Stimulated activated CD4-positive, alpha-beta T cell treated with anti-CD3 and anti-CD28 coated beads, Interleukin-1b, Interleukin-23, amount 100 ng/mL, for 24 hours (primary cell): ENCODE data around the gene CDK5RAP2.
"Not testable (repeated sequence)": the region's sequence is repeated elsewhere in the genome, so short reads cannot be mapped to it uniquely, and the experiment has no call there.

Experiments
- DNase-seq, 4 experiments: peaks; one replicate each; pipeline ENCODE4 v3.0.0-alpha.2; 2020; ENCODE audit warnings: low read depth in 4 of 4, low spot score in 1 of 4

The CDK5RAP2 gene

DNA sequence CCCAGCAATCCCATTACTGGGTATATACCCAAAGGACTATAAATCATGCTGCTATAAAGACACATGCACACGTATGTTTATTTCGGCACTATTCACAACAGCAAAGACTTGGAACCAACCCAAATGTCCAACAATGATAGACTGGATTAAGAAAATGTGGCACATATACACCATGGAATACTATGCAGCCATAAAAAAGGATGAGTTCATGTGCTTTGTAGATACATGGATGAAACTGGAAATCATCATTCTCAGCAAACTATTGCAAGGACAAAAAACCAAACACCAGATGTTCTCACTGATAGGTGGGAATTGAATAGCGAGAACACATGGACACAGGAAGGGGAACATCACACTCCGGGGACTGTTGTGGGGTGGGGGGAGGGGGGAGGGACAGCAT is 64.0 kb downstream of the CDK5RAP2 start:
- not testable (repeated sequence) for DNase-seq

DNA sequence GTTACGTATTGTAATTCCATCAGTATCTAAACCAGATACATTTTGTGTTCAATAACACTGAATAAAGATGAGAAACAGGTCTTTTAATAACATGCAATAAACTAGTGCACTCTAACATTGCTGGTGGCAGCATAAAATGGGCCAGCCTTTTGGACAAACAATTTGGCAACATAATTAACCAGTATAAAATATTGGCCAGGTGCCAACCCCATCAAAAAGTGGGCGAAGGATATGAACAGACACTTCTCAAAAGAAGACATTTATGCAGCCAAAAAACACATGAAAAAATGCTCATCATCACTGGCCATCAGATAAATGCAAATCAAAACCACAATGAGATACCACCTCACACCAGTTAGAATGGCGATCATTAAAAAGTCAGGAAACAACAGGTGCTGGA is 64.5 kb downstream of the CDK5RAP2 start:
- not testable (repeated sequence) for DNase-seq

DNA sequence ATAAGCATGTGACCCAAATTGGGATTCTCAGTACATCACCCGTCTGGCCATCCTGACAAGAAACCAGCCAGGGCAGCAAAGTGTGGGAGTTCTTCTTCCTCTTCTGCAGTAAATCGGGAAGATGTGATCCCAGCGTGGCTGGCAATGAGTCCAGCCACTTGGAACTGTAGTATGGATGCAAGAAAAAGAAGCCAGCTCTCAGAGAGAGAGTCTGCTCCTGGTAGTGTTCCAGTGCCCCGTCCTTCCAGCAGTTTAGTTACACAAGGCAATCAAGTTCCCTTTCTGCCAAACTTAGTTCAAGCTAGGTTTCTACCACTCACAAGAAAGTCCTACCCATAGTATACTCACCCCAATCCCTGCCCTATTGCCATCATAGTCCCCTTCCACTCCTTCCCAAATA is 65.6 kb downstream of the CDK5RAP2 start:
- DNase-seq = no peak

DNA sequence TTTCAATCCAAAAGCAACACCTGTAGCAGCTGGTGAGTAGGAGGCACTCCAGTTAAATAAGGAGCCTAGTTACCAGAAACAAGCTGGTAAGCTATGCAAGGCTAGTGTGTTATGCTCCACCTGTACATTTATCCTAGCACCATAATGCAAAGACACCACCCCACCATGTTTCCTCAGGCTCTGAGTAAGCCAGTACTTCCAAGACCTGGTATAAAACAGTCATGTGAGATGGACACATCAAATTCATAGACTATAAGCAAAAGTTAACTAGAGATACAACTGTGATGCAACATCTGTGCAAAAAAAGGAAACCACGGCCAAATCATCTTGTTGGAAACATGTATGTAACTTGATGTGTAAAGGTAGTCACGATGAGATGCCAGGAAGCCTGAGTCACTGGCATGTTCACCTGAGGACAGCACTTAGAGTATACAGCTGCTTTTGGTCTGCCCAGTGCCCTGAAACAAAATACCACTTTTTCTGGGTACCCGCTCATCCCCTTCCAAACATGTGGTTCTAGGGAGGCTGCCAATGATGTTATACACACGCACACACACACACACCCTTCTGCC is 66.1 kb downstream of the CDK5RAP2 start:
- no peak for DNase-seq

DNA sequence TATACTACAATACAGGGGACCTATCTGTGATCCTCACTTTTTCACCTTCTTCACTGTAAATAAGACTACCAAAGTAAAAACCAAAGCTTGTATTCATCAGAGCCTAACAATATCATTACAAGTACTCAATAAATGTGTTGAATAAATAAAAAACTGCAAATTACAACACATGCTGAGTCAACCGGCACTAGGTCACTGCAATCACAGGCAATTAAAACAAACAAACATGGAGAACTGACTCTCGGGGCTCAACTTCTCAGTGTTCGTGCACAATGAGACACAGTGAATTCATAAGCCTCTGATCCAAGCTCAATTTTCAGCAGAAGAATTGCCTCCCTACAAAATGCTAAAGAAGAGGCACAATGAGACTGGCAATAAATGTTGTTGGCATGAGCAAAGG is 69.2 kb downstream of the CDK5RAP2 start:
- DNase-seq = no peak

DNA sequence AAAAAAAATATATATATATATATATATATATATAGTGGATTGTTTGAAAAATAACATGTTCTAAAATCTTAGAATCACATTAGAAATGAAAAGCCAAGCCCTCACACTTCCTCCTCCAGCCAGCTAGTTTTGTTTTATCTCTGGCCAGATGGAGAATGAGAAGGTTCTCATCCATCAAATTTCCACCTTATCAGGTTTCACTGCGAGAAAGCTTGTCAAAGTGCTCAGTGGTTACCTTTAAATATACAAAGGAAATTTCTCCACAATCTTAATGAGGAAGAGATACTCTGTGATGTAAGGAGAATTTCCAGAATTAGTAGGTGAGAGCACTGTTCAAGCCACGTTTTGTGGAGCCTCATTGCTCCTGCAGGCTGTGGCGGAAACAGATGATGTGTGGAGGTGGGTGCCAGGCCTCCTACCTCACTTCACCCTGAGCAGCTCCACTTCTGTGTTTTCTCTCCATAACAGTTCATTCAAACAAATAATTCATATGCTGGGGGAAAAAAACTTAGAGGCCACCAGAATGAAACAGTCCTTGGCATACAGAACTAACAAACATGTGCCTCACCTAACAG is 71.9 kb downstream of the CDK5RAP2 start:
- DNase-seq = no peak

DNA sequence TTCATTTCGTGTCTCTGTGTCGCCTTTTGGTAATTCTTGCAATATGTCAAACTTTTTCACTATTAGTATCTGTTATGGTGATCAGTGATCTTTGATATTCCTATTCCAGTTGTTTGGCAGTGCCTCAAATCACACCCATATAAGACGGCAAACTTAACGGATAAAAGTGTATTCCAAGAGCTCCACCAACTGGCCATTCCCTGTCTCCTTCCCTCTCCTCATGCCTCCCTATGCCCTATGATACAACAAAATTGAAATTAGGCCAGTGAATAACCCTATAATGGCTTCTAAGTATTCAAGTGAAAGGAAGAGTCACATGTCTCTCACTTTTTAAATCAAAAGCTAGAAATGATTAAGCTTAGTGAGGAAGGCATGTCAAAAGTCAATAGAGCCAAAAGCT is 74.8 kb downstream of the CDK5RAP2 start:
- DNase-seq = no peak

DNA sequence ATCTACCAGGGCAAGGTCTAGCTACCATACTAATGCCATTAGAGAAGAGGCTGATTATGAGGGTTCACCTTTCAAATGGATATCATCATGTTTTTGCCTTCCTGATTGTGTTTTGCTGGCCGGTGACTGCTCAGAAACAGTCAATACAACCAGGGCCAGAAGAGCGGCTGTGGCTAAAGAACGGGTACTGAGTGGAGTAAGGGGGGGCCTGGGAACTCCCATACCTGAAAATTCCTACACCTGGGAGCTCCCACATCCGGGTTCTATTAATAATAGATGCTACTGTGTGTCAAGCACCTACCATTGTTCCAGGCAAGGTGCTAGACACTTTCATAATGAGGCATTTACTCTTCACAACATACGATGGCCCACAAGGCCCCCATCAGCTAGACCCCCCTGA is 79.2 kb downstream of the CDK5RAP2 start:
- no peak for DNase-seq

DNA sequence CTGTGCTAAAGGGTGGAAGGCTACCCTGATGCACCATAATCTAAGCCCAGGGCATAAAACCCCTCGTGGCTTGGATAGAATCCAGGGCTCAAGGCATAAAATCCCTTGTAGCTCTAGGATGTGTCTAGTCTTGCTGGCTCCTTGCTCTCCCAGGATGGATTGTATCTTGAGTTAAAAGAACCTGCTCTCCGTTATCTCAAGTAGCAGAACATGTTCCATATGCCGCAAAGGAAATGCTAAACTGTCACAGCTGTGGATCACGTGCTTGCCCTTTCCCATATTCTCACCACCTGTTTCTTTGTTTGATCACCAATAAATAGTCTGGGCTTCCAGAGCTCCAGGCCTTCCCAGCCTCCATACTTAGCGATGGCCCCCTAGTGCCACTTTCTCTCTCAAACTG is 82.1 kb downstream of the CDK5RAP2 start:
- DNase-seq = not testable (repeated sequence)

DNA sequence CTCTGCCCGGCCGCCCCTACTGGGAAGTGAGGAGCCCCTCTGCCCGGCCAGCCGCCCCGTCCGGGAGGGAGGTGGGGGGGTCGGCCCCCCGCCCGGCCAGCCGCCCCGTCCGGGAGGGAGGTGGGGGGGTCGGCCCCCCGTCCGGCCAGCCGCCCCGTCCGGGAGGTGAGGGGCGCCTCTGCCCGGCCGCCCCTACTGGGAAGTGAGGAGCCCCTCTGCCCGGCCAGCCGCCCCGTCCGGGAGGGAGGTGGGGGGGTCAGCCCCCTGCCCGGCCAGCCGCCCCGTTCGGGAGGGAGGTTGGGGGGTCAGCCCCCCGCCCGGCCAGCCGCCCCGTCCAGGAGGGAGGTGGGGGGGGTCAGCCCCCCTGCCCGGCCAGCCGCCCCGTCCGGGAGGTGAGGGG is 83.5 kb downstream of the CDK5RAP2 start:
- DNase-seq = not testable (repeated sequence)

DNA sequence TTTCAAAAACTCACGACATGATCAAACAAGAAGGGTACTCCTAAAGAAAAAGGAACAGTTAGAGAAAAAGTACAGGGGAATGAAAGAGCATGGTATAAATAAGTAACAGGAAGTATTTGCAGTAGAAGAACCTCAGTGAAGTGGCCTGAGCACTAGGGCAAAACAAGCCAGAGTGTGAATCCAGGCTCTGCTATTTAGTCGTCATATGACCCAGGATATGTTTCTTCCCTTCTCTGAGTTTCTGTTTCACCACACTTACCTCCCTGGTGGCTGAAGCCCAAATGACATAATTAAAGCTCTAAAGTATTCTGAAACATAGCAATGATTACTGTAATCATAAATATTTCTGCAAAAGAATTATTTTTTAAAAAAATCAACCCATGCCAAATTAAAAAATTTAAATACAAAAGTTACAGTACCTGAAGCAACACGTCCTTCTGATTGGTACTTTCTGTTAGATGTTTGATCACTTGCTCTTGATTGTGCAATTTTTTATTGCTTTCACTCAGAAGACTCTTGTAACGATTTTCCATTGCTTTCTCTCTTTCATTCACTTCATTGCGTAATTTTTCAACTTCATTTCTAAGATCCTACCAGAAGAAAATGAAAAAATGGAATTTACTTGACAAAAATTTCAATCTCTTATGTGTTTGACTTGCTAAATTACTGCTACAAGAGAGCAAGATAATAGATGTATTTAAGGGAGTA is 88.9 kb downstream of the CDK5RAP2 start:
- DNase-seq = no peak

DNA sequence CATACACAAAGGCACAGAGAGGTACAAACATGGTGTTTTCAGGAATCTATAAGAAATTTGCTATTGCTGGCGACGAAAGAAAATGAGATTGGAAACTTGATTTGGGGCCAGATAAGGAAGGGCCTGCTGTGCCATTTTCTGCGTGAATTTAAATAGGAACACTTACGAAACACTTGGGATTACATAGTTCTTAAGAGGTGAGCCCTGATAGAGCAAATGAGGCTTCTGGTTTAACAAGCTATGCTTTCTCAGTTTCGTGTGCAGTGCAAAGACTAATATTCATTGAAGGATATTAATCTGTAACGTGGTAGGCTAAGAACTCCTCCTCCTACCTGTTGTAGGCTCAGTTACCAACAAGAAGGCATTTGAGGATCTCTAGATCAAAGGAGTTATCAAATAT is 93.1 kb downstream of the CDK5RAP2 start:
- DNase-seq = no peak

DNA sequence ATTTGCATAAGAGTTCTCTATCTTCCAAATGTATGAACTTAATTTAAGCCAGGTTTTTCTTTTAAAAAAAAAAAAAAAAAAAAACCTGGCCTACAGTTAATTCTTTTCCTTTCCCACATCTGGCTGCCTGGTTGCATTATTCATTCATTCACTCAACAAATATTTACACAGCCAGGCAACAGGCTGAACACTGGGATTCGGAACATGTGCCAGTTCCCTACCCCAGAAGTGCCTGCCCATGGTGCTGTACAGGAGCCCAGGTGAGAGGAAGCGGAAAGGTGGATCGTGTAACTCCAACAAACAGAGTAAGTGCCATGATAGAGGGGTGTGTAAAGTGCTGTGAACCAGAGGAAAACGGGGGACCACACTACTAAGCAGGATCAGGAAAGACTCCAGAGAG is 93.6 kb downstream of the CDK5RAP2 start:
- DNase-seq = no peak

DNA sequence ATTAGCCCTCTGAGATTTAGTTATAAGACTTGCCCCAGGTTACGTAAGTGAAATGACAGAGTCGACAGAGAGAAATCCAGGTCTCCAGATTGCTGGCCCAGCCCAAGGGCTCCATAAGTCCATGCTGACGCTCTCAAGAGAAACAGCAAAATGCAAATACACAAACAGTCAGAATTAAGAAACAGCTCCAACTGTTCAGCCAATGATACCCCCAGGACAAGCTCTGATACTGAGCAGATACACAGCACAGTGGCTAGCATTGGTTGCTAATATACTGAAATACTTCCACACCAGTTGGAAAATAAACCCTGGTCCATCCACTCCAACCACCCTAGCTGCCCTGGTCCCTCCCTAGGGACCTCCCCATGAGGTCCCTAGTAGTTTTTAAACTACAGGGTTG is 94.2 kb downstream of the CDK5RAP2 start:
- DNase-seq = no peak

DNA sequence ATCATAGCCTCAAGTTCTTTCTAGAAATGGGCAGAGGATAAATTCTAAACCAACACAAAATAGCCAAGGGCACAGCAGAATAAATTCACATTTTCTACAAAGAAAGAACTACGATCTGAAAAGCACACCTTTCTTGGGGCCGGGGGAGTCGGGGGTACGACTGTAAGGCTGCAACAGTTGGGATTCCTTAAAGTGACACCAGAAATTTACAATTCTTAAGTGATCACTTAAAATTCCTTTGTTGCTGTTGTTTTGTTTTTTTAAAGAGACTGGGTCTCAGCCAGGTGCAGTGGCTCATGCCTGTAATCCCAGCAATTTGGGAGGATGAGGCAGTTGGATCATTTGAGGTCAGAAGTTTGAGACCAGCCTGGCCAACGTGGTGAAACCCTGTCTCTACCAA is 95.8 kb downstream of the CDK5RAP2 start:
- no peak for DNase-seq

DNA sequence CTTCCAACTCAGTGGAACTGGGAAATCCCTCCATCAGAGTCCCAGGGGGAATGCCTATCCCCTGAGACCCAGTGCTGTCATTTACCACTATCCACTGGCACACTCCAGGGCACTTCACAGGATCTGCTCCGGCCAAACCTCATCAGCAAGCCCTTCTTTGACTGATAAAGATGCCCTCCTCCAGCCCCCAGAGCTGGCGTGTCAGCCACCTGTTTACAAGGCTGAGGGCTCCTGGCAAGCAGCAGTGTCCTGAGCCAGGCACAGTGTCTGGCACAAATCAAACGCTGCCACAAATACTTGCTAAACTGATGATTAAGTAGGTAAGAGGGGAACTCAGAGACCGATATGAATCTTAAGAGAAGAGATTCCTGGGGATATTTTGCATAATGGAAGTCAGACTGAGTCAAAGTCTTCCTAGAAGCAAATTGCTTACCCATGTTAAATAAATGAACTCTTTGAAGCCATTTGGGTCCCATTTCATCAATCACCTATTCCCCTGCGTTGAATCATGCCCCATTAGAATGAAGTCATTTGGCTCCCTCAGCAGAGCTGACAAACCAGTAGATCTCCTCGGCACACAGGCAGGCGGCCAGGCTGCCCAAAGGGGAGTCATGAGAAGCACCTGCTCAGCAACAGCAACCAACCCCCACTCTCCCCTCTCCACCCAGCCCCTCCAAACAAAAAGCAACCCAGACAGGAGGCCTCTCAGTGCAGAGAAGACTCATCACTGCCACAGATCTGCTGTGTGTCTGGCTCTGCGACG is 97.4 kb downstream of the CDK5RAP2 start:
- no peak for DNase-seq

DNA sequence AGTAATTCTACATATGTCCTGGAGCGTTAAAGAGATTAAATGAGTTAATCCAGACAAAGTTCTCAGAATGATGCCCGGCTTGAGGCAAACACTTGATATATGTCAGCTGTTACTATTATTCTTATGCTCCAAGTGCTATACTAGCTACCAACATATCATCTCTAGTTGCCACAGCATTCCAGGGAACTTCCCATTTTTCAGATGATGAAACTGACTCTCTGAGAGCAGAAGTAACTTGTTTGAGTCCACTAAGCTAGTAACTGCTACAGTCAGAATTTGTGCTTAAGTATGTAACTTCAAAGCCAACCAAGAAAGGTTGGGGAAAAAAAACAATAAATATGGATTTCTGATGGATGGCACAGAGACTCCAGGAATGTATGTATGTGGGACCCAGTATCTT is 98.1 kb downstream of the CDK5RAP2 start:
- no peak for DNase-seq

DNA sequence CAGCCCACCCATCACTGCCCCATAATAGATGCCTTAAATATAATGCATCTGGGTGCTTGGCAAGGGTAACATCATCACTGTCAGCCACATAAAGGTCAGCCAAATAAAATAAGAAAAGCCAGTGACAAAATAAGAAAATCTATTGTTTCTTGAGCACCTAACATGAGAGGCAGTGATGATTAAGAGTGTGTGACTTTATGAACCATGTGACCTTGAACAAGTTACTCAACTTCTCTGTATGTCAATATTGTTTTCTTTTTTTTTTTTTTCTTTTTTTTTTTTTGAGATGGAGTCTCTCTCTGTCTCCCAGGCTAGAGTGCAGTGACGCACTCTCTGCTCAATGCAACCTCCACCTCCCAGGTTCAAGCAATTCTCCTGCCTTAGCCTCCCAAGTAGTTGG is 98.7 kb downstream of the CDK5RAP2 start:
- no peak for DNase-seq

DNA sequence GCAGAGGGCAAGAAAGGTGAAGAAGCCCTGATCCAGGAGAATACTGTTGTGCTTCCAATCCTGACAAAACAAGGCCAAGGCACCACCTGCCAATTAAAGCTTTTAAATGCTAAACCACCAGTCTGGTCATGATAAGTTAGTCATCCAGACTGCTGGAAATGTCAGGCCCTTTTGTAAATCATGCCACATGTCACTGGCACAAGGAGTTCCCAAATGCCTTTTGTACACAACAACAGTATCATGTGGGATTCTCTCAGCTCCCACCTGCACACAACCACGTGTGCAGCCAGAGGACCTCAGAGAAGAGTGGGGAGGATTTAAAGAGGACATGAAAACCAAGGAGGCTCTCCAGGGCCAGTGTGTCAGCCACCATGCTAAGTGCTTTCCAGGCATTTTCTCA is 99.3 kb downstream of the CDK5RAP2 start:
- DNase-seq = no peak

DNA sequence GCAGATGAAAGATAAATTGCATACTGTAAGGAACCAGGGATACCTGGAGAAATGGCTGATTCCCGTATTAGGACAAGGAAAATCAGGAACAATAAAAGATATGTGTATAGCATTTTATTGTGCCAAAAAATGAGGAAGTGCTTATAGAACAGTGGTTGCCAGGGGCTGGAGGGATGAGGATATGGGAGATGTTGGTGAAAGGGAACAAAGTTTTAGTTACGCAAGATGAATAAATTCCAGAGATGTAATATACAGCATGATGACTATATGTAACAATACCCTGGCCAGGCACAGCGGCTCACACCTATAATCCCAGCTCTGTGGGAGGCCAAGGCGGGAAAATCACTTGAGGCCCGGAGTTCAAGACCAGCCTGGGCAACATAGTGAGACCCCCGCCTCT is 101.8 kb downstream of the CDK5RAP2 start:
- DNase-seq = no peak

DNA sequence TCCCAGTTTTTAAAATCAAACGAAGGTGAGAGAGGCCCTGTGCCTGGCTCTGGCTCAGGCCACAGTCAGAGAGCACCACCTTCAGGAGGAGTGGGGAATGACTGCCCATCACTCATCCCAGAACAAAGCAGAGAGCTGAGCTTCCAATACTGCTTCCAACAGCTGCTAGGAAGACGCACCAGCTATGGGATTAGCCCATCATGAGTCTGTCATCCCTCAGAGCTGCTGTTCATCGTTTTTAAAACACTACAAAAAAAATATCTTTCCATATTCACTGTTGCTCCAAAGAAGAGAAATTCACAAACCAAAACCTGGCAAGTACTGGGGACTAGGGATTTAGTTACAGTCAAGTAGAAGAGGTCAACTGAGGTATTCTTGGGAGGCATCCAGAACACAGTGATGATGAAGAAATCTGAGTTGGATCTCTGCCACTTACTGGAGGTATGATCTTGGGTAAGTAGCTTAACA is 102.4 kb downstream of the CDK5RAP2 start:
- no peak for DNase-seq

DNA sequence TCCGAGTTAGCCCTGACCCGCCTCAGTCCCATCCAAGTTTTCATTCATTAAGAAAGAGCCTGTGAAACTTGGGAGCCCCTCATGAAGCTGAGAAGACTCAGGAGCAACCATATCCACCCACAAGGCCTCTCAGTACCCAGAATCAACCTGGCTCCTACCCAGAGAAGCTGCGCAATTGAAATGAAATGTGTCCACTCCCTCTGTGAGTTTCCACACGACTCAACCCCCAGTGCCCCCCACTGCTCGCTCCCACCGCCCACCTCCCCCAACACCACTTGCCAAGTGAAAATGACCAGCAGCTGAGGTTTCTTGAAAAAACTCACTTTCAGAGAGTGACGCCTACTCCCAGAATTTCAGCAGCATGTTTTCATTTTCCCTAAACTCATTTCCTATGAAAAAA is 104.6 kb downstream of the CDK5RAP2 start:
- DNase-seq = no peak
